ENCODE data around the gene GANAB.
"Not testable (repeated sequence)": the region's sequence is repeated elsewhere in the genome, so short reads cannot be mapped to it uniquely, and the experiment has no call there.

GANAB gene

GRCh38 chr11:62645946-62646824 is at the start of gene GANAB:
Gene GANAB (minus strand): TSS chr11:62646613. CDS start chr11:62646599, 14 bp downstream.
- peak; percentile 98 for DNase-seq (ENCODE audit: low read depth)

DNA sequence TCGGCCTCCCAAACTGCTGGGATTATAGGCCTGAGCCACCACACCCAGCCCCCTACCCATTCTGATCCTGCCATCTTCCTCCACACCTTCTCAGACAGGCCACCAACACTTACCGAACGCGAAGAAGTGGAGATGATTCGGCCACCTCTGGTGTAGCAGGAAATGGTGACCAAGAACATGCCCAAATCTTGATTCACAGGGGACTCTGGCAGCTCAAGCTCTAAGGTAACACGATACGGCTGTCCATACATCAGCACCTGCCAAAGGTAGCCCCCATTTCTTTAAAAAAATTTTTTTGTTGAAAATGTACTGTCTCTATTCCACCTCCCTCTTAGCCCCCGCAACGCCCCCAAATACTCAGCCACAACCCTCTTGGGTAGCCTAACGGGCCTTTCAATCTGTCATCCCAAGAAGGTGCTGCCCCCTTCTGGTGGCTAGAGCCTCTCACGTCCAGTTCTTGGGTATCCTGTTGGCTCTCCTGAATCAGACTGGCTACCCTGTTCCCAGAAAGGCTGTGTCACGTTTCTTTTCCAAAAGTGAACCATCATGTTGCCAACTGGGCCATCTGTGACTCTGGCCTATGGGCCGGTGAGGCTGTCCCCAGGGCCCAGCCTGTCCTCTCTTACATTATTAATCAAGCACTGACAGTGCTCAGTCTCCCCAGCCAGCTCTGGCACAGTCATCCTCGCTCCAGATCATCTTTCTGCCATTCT is 48.2 kb upstream of the GANAB start:
- DNase-seq (ENCODE audit: low read depth), result peak; percentile 43

DNA sequence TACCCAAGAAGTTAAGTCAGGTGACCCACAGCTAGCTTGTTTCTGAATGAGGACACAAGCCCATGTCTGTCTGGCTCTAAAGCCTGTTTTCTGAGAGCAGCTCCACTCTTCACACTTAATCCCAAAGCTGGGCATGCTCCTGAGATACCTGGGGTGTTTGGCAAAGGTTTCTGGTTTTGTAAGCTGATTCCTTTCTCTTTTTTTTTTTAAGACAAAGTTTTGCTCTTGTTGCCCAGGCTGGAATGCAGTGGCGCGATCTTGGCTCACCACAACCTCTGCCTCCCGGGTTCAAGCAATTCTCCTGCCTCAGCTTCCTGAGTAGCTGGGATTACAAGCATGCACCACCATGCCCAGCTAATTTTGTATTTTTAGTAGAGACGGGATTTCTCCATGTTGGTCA is 47.2 kb upstream of the GANAB start:
- DNase-seq (ENCODE audit: low read depth), result not testable (repeated sequence)

GRCh38 chr11:62689421-62690183 is 43.2 kb upstream of the GANAB start, which contains the start of gene LRRN4CL:
Gene LRRN4CL (minus strand): TSS chr11:62689530. CDS start chr11:62688508, 1,022 bp downstream.
- no peak for DNase-seq (ENCODE audit: low read depth)

- no peak for DNase-seq (ENCODE audit: low read depth)
Observed at GRCh38 chr11:62688491-62688890, 42.1 kb upstream of the GANAB start.

- no peak for DNase-seq (ENCODE audit: low read depth)
Observed at GRCh38 chr11:62687508-62688396, 41.3 kb upstream of the GANAB start.

DNA sequence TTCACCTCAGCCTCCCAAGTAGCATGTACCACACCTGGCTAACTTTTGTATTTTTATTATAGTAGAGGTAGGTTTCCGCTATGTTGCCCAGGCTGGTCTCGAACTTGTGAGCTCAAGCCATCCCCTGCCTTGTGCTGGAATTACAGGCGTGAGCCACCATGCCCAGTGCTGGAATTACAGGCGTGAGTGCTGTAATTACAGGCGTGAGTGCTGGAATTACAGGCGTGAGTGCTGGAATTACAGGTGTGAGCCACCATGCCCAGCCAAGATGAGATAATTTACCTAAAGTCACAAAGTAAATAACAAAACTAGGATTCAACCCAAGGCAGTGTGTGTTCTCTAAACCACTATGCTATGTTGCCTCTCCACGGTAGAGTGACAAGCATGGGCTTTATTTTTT is 36.1 kb upstream of the GANAB start:
- no peak for DNase-seq (ENCODE audit: low read depth)

DNA sequence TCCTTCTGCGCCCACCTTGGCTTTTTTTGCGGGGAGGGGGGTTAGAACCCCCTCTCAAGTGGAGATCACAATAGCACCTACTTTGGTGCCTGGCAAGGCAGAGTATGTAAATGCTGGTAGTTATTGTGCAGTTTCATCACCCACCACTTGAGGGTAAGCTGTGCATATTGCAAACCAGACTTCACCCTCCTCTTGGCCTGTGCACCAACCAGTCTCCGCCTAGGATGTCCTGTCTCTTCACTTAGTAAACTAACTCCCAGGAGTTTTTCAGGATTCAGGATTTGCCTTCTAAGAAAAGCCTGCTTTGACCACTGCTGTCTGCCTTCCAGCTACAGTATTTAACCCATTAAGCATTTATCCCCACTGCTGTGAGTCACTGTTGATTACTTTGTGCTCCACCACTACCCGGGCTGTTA is 34.4 kb upstream of the GANAB start:
- no peak for DNase-seq (ENCODE audit: low read depth)

GRCh38 chr11:62678770-62679696 is 32.6 kb upstream of the GANAB start, which contains the start of gene UBXN1:
Gene UBXN1 (minus strand): TSS chr11:62679073. CDS start chr11:62678923, 150 bp downstream.
- peak; percentile 74 for DNase-seq (ENCODE audit: low read depth)

- no peak for DNase-seq (ENCODE audit: low read depth)
Observed at GRCh38 chr11:62678433-62678769, 32.0 kb upstream of the GANAB start.

DNA sequence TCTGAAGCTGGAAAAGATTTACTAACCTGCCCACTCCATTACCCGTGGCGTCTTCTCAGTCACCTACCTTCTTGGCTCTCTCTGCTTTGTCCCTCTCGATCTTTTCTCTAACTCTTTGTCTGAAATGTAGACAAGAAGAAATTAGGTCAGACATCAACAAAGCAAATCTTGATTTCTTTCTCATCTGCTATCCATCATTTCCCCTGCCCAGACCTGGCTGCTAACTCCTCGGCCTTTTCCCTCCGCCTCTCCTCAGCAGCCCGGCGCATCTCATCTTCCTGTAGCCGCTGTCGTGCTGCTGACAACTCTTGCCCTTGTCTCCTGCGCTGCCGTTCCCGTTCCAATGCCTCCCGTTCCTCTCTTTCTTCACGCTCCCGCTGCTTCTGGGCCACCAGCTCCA is 31.3 kb upstream of the GANAB start:
- DNase-seq (ENCODE audit: low read depth), result no peak

GRCh38 chr11:62677156-62677555 is 30.7 kb upstream of the GANAB start:
- no peak for DNase-seq (ENCODE audit: low read depth)

GRCh38 chr11:62676698-62677097 is 30.3 kb upstream of the GANAB start:
- DNase-seq (ENCODE audit: low read depth), result no peak

- not testable (repeated sequence) for DNase-seq (ENCODE audit: low read depth)
Observed at GRCh38 chr11:62675415-62675814, 29.0 kb upstream of the GANAB start.

DNA sequence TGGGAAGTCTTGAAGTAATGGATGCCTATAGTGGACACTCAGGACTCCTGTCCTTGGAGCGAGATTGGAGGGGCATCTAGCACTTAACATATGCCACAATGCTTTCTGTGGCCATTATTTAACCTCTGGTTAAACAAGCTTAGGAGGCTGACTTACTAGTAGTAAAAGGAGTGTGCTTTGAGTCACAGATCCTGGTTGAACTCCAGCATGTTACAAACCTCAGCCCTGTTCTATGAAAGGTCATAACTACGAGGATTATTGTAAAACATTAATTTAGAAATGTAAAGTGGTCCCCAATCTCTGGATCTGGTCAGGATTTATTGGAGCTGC is 26.7 kb upstream of the GANAB start:
- no peak for DNase-seq (ENCODE audit: low read depth)

- peak; percentile 57 for DNase-seq (ENCODE audit: low read depth)
Observed at GRCh38 chr11:62671608-62672389, 25.4 kb upstream of the GANAB start, which contains the start of the genes LBHD1 and UQCC3. Gene LBHD1 (minus strand): TSS chr11:62672267. CDS start chr11:62670031, 2,236 bp downstream. Gene UQCC3 (plus strand): TSS chr11:62671673. CDS start chr11:62671746, 73 bp downstream.

GRCh38 chr11:62671236-62671607 is 24.8 kb upstream of the GANAB start:
- no peak for DNase-seq (ENCODE audit: low read depth)

GRCh38 chr11:62669420-62670161 is 23.2 kb upstream of the GANAB start:
- DNase-seq (ENCODE audit: low read depth), result no peak

GRCh38 chr11:62667460-62667859 is 21.0 kb upstream of the GANAB start:
- no peak for DNase-seq (ENCODE audit: low read depth)

Data from stimulated activated CD8-positive, alpha-beta memory T cell treated with anti-CD3 and anti-CD28 coated beads, Interleukin-12 subunit alpha, Interleukin-12 subunit beta, amount 100 ng/mL, for 4 hours (primary cell).